Measurements from ENCODE around the gene PTGER2.

Gene PTGER2

GRCh38 chr14:52307376-52307775 is 6.7 kb upstream of the PTGER2 start:
- no peak for DNase-seq

- no peak for DNase-seq
Measured at GRCh38 chr14:52307905-52308304, 6.2 kb upstream of the PTGER2 start.

- no peak for DNase-seq
Measured at GRCh38 chr14:52310541-52310940, 3.6 kb upstream of the PTGER2 start.

GRCh38 chr14:52312931-52313355 is 1.2 kb upstream of the PTGER2 start:
- DNase-seq: no peak

- DNase-seq: no peak
Measured at GRCh38 chr14:52313462-52313861, 650 bp upstream of the PTGER2 start.

- peak; percentile 78 for DNase-seq
Measured at GRCh38 chr14:52314595-52315354, 663 bp downstream of the PTGER2 start.

GRCh38 chr14:52315355-52315718 is 1.2 kb downstream of the PTGER2 start:
- no peak for DNase-seq

- DNase-seq: no peak
Measured at GRCh38 chr14:52318062-52318461, 4.0 kb downstream of the PTGER2 start.

- DNase-seq: no peak
Measured at GRCh38 chr14:52318826-52319645, 4.9 kb downstream of the PTGER2 start.

- DNase-seq: no peak
Measured at GRCh38 chr14:52319919-52320318, 5.8 kb downstream of the PTGER2 start.

- DNase-seq: no peak
Measured at GRCh38 chr14:52325126-52325525, 11.0 kb downstream of the PTGER2 start.

GRCh38 chr14:52325630-52326029 is 11.5 kb downstream of the PTGER2 start:
- no peak for DNase-seq

GRCh38 chr14:52327374-52328226 is 13.5 kb downstream of the PTGER2 start:
- DNase-seq: no peak

GRCh38 chr14:52328276-52328675 is 14.2 kb downstream of the PTGER2 start:
- no peak for DNase-seq

GRCh38 chr14:52329678-52330369 is 15.7 kb downstream of the PTGER2 start:
- DNase-seq: no peak

GRCh38 chr14:52332269-52332668 is 18.2 kb downstream of the PTGER2 start:
- no peak for DNase-seq

GRCh38 chr14:52333108-52333507 is 19.0 kb downstream of the PTGER2 start:
- no peak for DNase-seq

- DNase-seq: no peak
Measured at GRCh38 chr14:52333823-52334657, 19.9 kb downstream of the PTGER2 start.

- no peak for DNase-seq
Measured at GRCh38 chr14:52336241-52336640, 22.1 kb downstream of the PTGER2 start.

- no peak for DNase-seq
Measured at GRCh38 chr14:52338051-52338681, 24.1 kb downstream of the PTGER2 start.

- no peak for DNase-seq
Measured at GRCh38 chr14:52339262-52339661, 25.1 kb downstream of the PTGER2 start.

Measured in activated effector memory CD4-positive, alpha-beta T cell treated with anti-CD3 and anti-CD28 coated beads, Interleukin-2, amount 50 U/mL, for 16 hours (primary cell).